Measurements from ENCODE around the gene ELAVL1.
"Not testable (repeated sequence)": the region's sequence is repeated elsewhere in the genome, so short reads cannot be mapped to it uniquely, and the experiment has no call there.

The ELAVL1 gene

DNA sequence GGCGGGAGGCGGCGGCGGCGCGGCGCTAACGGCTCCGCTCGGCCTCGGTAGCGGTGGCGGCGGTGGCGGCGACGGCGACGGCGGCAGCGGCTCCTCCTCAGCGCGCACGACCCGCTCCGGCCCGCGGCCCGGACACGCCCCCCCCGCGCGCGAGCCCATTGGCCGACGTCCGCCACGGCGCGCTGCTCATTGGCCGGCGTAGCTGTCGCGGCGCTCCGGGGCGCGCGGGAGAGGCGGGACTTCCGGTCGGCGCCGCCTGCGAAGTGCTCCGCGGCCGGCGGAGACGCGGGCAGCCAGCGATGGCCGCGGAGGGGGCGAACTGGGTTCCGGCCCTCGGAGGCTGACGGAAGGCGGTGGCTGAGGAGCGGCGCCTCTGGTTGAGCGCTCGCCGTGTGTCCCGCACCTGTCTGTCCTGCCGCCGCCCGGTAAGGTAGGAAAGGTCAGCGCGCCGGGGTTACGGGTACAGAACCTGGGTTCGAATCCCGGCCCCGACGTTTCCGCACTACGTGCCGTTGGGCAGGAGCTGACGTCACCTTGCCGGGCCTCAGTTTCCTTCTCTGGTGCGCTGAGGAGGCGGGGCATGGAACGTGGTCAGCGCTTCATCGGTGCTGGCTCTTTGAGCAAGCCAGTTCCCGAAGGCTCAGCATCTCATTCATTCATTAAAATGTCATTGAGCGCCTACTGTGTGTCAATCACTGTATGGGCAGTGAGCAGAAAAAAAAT, at the start of gene ELAVL1:
Gene ELAVL1 (minus strand): TSS at position 108 of the 723 bp plus-strand sequence. CDS start 13,826 bp downstream, outside the sequence.
- DNase-seq: peak; percentile 60

DNA sequence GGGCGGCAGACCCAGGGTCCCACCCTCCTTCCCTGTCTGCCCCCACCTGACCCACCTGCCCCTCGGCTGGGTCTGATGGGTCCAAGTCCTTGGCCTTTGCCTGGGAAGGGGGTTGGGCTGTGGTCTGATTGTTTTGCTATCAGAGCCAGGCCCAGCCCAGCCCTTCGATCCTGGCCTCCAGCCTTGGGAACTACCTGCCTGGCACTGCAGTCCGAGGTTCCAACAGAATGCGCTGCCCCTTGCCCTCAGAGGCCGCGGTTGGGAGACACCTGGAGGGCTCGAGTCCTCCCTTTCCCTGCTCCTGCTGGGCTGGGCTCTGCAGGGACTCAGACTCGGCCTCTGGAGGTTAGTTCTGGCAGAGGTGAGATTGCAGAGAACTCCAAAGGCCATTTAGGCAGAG, 48.7 kb upstream of the ELAVL1 start:
- no peak for DNase-seq

DNA sequence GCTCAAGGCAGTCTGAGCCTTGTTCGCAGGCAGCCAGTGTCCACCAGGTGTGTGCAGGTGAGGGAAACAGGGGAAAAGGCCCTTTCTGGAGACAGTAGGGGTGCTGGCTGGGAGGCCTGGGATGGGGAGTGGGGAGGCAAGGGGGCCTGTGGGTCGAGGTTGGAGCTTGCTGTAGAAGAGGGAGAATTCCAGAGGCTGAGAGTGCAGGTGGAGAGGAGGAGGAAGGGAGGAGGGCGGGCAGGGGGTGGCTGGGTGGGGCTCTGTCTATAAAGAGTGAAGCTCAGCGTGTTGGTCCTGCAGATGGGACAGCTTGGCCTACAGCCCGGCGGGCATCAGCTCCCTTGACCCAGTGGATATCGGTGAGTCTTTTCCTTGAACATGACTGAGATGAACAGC, 47.0 kb upstream of the ELAVL1 start, which contains the start of gene CCL25:
Gene CCL25 (plus strand): TSS at position 297 of the 396 bp plus-strand sequence. CDS start 290 bp downstream, outside the sequence.
- no peak for DNase-seq

DNA sequence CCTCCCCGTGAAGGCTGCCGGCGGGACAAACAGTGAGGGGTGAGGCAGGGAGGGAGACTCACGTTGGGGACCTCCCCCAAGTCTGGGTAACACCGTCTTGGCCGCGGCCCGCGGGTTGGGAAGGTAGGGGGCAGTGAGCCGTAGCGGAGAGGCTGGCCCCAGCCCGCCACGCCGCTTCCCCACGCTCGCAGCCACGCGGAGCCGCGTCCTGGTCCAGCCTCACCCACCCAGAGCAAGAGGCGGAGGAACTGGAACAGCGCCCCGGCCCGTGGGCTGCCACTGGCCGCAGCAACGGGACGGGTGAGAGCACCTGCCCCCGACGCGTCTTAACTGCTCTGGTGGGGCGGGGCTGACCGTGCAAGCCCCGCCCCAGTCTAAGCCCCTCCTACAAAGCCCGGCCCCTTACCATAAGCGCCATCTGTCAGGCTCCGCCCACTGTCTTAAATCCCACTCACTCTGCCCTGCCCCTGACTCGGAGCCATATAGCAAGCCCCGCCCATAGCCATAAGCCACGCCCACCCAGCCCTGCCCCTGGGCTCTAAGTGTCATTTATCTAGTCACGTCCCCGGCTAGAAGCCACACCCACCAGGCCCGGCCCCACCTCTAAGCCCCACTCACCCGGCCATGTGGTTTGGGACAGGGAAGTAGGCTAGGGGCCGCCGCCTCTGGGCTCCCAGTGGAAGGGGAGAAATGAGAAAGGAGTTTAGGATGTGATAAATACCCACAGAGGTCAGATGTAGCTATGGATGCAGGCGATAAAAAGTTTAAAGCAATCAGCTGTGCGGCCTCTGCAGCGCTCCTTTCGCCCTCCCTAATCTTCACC, 45.0 kb upstream of the ELAVL1 start:
- DNase-seq: peak; percentile 38

DNA sequence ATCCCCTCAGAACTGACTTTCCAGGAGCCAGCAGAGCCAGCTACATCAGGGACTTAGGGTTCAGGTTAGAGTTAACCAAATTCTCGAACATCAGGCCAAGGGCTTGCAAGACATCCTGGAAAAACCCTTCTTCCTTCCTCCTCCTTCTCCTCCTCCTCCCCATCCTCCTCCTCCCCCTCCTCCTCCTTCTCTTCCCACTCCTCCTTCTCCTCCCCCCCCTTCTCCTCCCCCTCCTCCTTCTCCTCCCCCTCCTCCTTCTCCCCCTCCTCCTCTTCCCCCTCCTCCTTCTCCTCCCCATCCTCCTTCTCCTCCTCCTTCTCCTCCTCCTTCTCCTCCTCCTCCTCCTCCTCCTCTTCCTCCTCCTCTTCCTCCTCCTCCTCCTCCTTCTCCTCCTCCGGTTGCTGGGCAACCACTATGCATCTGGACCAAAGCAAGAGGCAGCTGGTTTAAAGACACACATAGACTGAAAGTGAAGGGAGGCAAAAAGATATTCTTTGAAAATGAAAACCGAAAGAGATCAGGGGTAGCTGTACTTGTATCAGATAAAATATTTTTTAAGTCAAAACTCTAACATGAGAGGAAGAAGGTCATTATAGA, 41.2 kb upstream of the ELAVL1 start:
- DNase-seq: no peak

DNA sequence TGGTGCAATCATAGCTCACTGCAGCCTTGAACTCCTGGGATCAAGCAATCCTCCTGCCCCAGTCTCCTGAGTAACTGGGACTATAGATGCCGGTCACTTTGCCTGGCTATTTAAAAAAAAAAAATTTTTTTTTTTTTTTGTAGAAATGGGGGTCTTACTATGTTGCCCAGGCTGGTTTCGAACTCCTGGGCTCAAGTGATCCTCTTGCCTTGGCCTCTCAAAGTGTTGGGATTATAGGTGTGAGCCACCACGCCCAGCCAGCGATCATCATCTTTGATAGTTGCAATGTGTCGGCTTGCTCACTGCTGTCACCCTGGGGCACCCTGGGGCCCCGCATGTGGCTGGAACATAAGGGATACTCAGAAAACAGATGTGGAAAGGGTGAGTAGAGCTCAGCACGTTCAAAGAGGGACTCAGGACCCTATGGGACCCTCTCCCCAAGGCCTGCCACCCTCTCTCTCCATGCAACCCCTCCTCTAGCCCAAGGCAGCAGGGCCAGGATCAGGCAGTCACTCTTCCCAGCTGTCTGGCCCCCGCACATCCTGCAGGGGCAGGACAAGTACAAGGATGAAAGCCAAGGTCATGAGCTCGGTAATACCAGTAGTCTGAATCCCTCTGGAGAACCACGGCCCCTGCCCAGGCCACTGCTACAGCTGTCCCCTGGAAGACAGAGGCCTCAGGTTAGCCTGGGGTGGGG, 40.6 kb upstream of the ELAVL1 start:
- no peak for DNase-seq

DNA sequence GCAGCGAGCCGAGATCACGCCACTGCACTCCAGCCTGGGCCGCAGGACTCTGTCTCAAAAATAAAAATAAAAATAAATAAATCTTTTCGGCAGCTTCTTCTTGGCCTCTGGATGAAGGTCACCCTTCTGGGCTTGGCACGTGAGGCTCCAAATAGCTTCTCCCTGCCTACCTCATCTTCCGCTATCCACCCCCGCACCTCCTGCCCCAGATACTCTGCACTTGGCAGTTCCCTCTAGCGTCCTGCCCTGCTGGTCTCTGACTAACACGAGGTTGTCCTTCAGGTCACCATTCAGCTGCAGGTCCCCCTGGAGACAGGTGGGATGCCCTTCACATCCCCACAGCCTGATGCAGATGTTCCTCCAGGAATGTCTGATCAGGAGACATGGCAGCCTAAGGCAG, 38.6 kb upstream of the ELAVL1 start:
- no peak for DNase-seq

DNA sequence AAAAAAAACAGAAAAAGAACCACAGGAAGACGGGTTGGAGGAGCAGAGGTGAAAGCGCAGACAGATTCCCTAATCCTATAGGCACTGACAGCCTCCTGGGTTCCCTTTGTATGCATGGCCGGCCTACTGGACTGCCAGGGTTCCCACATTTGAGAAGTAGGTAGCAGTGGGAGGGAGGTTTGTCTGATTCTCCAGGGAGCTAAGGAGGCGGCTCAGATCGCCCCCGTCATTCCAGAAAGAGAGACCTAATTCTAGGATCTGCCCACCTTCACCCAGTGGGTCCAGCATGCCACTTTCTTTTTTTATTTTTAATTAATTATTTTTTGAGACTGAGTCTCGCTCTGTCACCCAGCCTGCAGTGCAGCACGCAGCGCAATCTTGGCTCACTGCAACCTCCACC, 37.5 kb upstream of the ELAVL1 start:
- DNase-seq: no peak

DNA sequence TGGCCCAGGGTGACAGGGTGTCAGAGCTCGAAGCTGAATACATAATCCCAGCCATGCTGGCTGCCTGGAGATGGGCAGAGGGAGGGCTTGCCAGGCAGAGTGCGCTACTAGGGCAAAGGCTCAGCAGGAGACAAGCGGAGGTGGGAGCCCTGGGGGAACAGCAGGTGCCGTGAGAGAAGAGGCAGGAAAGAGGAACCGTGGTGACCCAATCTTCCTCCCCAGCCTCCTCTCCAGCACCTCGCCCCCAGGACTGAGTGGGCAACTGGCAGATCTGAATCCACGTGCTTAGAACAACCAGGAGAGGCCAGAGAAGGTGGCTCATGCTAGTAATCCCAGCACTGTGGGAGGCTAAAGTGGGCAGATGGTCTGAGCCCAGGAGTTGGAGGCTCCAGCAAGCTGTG, 36.1 kb upstream of the ELAVL1 start:
- no peak for DNase-seq

DNA sequence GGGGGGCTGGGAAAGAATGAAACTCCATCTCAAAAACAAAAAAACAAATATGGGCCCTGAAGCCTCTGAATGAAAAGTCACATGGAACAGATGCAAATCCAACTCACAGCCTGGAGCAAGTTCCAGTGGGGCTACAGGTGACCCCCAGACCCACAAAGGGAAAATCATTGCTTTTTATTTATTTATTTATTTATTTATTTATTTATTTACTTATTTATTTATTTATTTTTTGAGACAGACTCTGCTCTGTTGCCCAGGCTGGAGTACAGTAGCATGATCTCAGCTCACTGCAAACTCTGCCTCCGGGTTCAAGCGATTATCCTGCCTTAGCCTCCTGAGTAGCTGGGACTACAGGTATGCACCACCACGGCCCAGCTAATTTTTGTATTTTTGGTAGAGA, 33.8 kb upstream of the ELAVL1 start:
- no peak for DNase-seq

DNA sequence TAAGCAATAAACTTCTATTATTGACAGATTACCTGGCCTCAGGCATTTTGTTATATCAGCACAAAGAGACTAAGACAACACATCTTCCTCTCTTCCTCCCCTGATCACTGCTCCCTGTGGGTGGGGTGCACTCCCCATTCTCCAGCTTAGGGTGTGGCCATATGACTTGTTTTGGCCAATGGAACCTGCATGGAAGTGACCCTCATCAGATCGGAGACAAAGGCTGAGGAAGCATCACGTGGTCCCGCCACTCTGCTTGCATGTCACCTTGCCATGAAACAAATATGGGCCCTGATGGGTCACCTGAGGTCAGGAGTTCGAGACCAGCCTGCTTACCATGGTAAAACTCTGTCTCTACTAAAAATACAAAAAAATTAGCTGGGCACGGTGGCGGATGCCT, 33.4 kb upstream of the ELAVL1 start:
- DNase-seq: no peak

DNA sequence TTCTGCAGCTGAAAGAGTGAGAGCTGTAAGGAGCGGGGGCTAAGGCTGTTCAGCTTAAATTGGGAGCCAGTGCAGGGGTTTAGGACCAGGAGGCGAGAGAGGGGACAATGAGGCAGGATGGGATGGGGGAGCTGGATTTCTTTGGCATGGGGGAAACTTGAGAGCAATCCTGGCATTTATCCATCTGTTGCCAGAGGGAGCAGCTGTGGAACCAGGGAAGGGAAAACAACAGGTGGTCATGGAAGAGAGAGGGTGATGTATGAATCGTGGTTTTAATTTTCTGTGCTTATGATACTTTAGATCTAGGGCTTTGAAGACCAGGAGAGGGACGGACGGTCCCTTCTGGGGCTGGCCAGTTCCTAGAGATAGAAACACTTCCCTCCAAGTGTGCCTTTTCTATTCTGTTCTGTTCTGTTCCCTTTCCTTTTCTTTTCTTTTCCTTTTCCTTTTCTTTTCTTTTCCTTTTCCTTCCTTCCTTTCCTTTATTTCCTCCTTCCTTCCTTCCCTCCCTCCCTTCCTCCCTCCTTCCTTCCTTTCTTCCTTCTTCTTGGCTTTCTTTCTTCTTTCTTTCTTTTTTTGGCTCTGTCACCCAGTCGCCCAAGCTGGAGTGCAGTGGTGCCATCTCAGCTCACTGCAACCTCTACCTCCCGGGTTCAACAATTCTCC, 31.1 kb upstream of the ELAVL1 start:
- DNase-seq: no peak

DNA sequence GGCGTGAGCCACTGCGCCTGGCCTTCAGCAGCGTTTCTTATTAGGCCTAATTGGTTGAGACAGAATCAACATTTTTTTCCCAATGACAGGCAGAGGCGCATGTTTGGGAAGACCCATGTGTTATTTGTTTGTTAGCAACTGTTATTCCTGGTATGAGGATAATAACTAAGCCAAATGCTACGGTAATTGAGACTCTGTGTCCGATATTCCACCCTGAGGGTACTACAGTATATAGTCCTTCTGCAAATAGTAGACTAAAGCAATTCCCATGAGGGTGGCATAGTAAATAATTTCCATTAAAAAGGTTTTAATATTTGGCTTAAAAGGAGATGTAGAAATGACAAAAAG, 28.7 kb upstream of the ELAVL1 start:
- DNase-seq: no peak

DNA sequence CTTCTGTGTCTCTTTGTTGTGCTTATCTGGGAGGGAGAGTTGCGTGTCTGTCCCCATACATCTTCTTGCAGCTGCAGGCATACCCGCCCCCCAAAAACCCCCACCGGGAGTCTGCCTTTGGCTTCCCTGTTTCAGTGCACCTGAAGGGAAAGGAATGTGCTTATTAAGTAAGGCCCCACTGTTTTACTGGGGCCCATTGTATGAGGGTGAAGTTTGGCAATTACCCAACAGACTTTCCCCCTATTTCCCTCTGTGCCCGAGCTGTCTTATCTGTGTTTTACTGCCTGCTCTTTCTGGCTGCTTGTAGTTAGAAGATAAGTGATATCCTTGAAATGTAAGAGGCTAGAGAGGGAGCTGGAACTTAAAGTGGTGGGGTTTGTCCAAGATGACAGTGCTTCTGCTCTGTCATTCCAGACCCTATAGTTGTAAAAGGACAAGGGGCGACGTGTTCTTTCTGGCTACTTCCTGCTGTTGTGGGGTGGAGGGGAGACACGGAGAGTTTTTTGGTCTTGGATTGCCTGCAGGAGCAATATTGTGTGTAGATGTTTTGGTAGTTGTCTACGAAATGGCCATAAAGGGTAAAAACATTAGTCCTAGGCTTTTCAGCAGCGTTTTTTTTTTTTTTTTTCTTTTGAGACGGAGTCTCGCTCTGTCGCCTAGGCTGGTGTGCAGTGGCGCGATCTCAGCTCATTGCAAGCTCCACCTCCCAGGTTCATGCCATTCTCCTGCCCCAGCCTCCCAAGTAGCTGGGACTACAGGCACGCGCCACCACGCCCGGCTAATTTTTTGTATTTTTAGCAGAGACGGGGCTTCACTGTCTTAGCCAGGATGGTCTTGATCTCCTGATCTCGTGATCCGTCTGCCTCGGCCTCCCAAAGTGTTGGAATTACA, 28.1 kb upstream of the ELAVL1 start:
- not testable (repeated sequence) for DNase-seq

DNA sequence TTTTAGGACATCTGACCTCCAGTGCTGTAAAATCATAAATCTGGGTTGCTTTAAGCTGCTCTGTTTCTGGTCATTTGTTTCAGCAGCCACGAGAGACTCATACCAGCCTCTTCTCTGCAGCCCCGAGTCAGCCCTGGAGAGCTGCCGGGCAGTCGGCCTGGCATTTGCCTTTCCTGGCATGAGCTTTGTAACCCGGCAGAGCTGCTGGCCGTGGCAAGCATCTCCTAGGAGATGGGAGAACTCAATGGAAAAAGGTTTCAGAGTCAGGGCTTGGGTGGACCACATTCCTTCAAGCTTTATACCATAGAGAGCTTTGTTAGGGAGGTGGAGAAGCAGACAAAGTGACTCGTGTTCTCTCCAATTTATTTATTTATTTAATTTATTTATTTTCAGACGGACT, 25.5 kb upstream of the ELAVL1 start:
- DNase-seq: no peak

DNA sequence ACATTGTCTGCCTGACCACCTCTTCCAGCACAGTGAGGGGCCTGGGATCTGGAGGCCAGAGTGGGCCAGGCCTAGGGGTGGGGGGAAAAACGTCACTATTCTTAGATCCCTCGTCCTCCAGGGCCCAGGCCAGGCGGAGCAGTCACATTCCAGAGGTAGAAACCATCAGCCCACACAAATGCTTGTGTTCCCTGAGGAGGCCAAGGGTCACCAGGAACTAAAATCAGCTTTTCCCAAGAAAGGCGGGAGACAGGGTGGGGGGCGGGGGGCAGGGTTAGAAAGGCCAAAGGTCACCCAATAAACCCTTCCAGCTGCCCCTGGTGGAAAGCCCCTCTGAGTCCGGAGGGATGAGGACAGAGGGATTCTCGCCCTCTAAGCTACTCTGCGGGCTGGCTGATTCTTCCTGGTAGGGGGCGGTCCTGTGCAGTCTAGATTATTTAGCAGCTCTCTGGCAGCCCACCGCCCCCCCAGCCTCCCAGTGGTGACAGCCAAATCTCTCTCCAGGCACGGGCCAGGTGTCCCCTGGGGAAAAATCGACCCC, 23.6 kb upstream of the ELAVL1 start:
- DNase-seq: no peak

DNA sequence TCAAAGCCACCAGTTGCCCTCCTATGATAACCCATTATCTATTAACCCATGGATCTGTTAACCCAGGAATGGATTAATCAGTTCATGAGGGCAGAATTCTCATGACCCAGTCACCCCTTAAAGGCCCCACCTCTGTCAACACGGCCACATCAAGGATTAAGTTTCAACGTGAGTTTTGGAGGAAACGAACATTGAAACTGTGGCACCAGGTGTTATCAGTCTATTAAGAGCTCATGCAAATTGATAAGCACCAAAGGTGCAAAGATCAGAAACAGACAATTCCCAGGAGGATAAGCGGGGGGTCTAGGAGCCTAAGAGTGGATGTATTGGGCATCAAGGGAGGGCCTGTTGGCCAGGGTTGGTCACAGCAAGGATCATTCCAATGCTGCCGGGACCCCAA, 19.9 kb upstream of the ELAVL1 start:
- no peak for DNase-seq

DNA sequence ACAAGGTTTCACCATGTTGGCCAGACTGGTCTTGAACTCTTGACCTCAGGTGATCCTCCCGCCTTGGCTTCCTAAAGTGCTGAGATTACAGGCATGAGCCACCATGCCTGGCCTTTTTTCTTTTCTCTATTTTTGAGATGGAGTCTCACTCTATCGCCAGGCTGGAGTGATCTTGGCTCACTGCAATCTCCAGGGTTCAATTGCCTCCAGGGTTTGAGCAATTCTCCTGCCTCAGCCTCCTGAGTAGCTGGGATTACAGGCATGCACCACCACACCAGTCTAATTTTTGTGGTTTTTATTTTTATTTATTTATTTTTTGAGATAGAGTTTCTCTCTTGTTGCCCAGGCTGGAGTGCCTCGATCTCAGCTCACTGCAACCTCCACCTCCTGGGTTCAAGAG, 18.8 kb upstream of the ELAVL1 start:
- not testable (repeated sequence) for DNase-seq

DNA sequence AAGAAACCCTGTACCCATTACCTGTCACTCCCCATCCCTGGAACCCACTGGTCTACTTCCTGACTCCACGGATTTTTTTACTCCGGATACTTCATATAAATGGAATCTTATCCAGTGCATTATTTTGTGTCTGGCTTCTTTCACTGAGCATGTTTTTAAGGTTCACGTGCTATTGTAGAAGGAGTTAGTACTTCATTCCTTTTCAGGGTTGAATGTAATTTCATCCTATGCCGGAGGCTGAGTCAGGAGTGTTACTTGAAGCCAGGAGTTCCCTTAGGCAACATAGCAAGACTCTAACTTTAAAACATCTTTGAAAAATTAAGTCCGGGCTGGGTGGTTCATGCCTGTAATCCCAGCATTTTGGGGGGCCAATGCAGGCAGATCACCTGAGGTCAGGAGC, 17.9 kb upstream of the ELAVL1 start:
- no peak for DNase-seq

DNA sequence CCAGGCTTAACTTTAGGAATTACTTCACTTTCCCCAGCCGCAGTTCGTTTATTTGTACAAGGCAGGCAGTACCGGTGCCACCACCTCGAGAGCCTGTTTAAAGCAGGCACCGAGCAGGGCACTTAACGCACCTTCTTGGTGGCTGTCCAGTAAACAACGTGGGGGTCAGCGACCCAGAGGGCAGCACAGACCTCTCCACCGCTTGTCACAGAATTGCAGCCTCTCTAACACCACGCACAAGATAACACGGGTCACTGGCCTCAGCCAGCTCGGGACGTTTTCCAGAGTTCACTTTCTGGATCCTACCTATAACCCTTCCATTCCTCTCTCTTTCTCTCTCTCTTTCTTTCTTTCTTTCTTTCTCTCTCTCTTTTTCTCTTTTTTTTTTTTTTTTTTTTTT, 16.8 kb upstream of the ELAVL1 start:
- no peak for DNase-seq

DNA sequence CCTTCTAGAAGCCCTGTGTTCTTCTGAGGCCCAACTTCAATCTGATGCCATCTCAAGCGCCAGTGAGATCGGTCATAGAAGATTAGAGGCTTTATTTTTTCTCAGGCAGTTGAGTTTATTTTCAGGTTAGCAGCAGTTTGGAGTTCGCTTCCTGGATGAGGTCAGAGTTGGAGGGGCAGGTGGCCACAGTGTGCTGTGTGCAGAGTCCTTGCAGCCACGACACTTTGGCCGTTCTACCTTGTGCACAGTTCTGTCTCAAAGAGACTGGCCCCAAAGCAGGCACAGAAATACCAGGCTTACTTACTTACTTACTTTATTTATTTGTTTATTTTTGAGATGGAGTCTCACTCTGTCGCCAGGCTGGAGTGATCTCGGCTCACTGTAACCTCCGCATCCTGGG, 15.9 kb upstream of the ELAVL1 start:
- DNase-seq: no peak

Data from kidney glomerular epithelial cell (primary cell).